HG03342 (cell line): ENCODE data around the gene NTNG1.
"Not testable (repeated sequence)": the region's sequence is repeated elsewhere in the genome, so short reads cannot be mapped to it uniquely, and the experiment has no call there.

Experiments used
- ATAC-seq: cut with Tn5 transposase; IDR thresholded peaks from one replicate; pipeline ENCODE4 v1.9.1; 2021; ENCODE audit warnings: mild to moderate bottlenecking, moderate library complexity; ENCODE audit not compliant: unreplicated experiment

The NTNG1 gene

DNA sequence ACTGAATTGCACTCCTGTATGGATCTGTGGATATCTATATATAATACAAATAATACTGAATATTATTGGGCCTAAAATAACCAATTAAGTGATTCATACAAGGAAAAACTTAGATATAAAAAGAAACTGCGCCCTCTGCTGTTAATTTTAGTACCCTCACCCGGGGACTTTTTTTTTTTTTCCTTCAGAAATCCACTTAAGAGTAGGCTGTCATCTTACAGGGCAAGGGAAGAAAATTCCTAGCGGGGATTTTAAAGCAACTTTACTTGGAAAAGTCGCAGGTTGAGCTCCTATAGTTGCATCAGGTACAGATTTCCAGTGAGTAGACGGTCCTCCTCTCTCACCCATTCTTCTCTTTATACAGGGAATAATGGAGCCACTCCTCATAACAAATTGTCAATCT, 1.3 kb downstream of the NTNG1 start:
- no peak for ATAC-seq

DNA sequence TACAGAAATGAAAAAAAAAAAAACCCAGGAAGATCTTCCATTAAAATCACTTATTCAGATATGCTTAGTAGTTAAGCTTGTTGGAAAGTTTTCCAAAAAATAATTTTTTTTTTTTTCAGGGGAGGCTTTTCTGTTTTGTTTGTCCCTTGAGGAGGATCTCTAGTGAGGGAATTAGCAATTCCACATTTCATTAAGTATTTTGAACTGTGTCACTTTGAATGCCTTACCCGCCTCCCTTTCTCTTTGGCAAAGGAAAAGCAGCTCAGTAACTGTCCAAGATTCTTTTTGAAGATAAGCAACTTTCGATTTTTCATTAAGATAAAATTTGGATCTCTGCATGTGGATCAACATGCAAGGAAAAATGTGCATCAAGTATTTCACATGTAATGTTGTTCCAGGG, 1.8 kb downstream of the NTNG1 start:
- no peak for ATAC-seq

DNA sequence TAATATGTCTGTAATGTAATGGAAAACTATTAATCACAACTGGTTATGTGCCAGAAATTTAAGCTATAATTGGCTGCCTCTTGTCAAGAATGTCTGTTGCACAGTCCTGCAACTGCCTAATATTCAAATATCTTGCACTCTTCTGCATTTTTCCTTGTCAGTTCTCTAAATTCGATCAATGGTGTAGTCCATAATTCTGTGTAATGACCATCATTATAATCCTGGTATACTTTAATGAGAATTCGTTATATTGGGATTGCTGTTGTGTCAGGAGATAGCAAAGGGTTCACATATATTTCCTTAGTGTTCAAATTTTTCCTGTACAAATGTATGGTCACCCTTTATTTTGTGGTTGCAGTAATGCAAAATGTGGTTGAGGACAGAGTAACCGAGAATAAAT, 4.8 kb downstream of the NTNG1 start:
- no peak for ATAC-seq

DNA sequence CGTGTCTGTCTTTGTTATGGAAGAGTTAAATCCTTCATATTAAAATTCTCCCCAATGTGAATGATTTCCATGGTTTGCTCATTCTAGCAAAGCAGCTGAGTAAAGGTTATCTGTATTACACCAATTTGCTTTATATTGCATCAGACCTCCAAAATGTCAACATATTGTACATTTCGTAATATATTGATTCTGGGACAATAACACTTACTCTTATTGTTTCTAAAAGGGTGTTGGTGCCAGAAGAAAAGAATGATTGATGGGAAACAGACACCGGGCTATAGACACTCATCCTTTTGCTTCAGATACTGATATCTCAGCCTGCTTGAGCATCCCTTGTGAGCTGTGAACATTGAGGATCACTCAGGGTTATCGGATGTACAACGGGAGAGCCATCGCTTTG, 7.0 kb downstream of the NTNG1 start:
- no peak for ATAC-seq

DNA sequence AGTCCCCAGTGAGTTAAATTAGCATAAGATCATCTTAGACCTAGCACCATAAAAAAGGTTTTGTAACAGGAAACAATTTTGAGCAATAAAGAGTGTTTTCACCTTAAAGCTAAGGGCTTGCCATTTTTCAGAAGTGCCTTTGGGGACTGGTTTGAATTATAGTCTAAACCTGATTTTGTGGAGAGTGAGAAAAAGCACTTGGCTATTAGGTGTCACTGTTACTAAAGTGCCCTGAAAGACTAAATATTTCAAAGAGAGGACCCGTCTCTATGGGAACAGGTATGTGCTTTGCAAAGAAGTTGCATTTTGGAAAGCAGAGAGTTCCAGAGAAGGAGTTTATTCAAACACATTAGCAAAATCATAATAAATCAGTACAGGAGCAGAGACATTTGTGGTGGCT, 9.1 kb downstream of the NTNG1 start:
- ATAC-seq = no peak

DNA sequence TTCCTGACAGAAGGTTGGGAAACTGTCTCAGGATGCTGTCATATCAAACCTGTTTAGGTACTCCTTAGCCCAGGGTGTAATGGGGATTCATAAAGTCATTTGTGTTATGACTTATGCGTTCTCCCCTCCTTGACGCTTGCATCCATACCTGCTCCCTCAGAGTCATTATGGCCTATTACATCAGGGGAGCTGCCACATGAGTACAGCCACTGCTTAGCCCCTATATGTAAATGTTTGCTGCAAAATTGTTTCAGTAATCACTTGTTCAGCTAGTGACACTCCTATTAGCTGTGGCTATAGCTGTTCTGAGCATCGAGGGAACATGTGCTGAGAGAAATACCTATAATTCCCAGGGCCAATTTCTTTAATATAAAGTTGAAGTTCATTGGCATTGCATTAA, 10.5 kb downstream of the NTNG1 start:
- no peak for ATAC-seq

DNA sequence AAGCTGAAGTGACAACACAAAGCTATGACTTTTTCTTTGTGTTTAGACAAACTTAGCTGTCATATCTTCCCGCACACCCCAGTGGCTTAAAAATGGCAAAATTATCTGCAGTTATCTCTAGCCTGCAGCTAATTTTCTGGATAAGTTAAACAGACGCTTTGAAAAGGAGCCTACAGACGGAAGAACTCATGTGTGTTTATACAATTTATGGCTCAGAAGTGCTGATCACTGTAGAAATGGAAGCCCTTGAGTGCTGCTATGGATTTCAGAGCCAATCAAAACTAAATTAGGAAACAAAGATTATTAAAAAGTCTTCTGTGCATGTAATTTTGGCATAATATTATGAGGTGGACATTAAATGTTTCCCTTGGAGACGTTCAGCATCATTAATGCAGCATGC, 11.6 kb downstream of the NTNG1 start:
- ATAC-seq = no peak

DNA sequence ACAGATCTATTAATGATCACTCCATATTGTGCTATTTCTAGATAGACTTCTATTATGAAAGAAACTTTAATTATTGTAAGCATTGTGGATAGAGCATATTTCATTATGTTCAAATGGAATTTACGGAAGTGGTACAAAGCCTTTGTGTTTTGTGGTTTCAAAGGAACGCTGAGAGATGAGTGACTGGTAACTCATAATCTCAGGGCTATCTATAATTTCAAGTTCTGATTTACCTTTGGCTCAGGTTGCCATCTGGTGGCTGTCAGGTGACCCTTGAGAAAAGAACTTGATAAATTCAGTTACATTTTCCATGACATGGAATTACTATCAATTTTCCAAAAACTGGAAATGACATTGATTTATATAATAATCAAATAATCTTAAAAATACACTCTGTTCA, 12.2 kb downstream of the NTNG1 start:
- ATAC-seq = no peak

DNA sequence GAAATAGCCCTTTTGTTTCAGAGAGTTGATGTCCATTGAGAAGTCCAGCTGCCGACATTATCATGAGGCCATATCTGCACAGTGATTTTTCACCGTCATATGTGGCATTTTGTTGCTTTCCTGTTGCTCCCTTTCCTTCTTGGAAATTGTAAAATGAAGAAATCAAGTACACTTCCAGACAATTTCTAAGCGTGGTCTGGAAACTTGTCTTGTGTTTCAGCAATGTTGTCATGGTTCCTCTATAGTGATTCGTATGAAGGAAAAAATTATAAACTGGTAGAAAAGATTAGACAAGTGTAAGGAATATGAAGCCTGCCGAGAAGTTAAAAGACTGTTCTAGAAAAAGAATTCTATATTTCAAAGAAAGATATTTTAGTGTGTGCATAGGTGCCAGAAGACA, 17.7 kb downstream of the NTNG1 start:
- ATAC-seq = no peak

DNA sequence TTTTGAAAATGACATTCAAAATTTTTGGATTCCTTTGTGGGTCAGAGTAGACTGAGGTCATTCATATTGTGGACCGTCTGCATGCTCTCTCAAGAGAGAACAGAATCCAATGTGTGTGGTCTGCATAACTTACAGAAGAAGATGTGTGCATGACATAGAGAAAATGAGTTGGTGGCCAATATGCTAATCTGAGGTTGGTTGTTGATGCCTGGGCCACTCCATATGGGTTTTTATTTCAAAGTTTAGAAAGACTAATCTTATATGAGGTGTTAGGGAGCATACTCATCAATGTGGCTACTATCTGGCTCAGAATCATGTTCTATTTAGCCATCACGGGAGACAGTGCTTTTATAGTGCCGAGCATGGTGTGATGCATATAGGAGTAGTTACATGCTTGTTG, 18.2 kb downstream of the NTNG1 start:
- no peak for ATAC-seq

DNA sequence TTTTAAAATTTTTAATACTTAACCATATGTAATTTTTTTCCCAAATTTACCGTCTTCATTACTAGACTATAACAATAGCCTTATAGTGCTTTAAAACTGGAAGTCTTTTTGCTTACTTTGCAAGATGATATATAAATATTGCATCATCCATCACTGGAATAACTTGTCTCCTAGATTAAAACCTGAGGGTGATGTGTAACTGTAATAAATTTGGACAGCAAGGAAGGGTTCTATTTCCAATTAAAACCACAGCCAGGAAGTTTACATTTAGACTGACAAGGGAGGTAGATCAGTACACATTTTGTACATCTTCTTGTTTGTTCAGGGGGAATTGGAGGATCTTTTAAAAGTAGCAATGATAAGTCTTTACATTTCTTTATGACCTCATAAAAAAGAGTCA, 21.9 kb downstream of the NTNG1 start:
- ATAC-seq = no peak

DNA sequence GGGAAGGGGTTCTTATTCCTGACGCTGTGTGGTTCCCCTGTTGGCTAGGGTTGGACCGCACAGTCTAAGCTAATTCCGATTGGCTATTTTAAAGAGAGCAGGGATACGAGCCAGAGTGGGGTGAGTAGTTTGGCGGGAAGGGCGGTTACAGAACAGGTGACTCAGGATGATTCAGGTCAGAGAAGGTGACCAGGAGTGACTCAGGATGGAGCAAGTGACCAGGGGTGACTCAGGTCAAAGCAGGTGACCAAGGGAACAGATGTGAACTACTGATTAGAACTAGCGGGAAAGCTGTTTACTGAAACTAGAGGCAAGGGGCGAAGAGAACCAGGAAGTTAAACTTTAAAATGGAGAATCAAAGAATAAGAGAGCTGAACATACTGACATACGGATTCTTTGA, 24.1 kb downstream of the NTNG1 start:
- not testable (repeated sequence) for ATAC-seq

DNA sequence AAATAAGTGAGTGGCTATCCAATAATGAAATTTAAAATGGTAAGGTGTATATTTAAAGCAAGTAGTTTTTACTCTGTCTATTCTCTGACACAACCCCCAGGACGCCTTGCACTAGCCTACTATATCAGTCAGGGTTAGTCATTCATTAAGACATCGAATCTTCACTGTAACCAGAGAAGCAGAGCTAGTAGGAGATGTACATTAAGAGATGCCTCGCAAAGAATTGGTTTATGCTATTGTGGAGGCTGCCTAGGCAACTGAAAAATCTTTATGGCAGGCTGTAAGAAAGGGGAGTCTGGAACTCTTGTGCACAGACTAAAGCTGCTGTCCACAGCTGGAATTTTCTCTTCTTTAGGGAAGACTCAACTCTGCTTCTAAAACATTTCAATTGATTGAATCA, 28.8 kb downstream of the NTNG1 start:
- no peak for ATAC-seq

DNA sequence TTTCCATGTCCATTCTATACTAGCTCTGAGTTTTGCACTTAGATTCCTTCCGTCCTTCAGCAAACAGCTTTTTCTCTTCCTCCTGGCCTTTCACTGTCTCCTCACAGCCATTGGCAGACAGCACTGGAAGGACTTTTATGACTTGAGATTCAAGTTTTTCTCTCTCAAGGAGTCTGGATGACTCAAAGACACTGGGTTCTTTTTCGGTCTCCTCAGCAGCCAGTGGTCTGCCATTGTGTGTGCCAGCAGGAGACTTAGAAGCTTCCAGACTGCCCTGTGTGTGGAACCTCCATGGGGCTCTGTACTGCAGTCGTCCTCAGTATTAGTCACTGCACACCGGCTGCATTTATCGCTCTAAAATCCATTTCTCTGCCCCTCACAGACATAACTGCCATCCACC, 30.5 kb downstream of the NTNG1 start:
- ATAC-seq = no peak

DNA sequence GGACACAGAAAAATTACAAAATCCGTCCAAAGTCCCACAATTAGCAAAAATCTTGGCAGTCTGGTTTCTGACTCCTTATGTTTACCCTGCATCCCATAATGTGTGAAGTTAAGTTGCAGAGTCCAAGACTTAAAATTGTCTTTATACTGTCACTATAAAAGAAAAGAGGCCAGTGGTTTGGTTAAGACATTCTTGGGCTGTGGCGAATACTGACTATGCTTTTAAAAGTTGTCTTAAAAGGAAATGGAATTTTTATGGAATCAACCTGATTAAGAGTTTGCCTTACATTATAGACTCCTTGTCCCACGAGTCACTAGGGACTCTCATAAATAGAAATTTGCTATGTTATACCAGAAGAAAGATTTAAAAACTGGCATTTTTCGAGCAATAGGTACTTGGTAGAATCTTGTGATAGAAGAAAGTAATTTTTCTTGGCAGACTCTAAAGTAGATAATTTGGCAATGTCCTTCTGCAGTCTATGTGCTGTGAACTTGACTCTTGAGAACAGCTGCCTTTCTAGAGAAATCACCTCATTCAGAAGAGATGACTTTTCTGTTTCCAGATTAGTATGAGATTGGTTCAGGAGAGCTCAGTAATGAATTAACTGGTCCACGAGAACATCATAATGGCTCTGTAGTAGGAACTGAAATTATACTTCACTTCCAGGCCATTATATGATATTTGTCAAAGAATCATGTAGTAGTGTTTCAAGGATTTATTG, 31.8 kb downstream of the NTNG1 start:
- no peak for ATAC-seq

DNA sequence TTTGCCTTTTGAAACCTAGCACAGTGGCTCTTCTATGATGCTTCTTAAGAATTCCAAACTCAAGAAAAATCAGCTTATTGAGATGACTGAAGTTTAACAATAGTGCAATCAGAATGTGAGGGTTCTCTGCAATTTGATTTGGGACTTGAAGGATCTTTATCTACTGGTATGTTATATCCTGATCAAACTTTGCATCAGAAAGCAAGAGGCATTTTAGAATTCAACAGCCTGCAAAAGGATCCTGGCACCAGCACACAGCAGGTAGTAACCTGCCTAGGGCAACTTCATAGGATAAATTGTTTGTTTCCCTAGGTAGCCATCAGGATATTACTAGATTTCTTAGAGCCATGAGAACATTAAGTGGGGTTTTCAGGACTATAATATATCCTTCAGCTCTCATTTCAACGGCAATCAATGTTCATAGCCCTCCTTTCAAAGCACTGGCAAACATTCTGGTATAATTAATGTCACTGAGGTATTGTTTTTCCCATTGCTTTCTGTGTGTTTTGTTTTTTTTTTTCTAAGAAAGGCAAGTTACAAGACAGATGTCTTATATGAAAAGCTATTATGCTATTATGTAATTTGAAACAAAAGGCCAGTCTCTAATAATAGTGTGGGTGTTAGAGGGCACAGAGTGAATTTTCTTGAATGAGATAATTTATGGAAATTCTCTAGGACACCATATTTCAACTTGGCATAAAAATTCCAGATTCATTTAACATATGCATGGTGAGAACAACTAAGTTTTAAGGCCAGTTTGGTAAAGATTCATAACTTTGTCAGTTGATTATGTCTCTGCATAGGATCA, 34.5 kb downstream of the NTNG1 start:
- ATAC-seq = no peak

DNA sequence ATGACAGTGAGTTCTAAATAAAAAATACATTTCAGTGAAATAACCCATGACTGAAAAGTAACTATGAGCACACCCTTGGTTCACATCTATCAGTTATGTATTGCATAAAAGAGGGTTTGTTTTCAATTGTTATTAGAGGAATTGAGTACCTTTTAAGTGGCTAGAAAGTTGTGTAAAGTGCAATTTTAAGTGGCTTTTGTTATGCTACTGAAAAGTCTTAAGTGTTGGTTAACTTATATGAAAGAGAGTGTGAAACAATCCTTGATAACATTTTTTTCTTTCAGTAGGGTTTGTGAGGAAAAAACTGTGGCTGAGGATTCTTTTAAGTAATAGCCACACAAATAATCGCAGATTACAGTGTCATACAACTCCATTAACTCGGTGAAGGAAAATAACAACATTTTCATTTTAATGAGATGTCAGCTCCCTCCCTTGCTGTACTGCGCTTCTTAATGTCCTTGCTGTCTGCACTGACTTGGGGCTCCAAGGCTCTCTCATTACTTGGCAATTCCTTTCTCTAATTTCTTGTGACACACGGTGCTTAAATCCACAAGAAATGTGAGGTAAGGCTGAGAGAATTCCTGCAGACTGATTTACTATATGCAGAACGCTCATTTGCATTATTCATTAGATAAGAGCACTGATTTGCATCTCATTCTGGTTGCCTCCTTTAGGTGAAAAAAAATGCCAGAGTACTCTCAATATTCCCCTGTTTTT, 40.6 kb downstream of the NTNG1 start:
- ATAC-seq = no peak

DNA sequence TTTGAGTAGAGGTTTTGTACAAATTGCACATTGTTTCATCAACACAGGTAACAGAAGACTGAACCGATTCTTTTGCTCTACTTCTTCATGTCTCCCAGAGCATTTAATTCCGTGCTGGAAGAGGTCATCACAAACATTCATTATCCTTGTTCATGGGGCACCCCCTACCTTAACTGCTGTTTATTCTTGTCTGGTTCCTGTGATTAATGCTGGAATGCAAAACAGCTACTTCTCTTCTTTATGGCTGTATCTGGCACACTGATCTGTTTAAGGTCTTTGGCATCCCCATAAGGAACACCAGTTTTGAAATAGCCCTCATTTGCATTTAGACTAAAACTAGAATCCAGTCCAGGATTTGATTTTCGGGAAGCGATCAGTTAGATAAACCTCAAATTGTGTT, 42.2 kb downstream of the NTNG1 start:
- ATAC-seq = no peak

DNA sequence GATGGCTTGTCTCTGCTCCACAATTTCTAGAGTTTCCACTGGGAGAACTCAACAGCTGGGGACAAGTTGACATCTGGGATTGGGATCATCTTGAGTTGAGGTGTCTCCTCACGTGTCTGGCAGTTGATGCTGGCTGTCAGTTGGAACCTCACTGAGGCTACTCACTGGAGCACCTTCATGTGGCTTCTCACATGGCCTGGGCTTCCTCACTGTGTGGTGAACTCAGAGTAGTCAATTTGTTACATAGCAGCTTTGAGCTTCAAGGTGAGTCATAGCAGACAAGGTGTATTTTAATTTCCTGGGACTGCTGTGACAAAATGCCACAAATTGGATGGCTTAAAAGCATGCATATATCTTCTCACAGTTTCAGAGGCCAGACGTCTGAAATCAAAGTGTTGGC, 44.0 kb downstream of the NTNG1 start:
- ATAC-seq = no peak

DNA sequence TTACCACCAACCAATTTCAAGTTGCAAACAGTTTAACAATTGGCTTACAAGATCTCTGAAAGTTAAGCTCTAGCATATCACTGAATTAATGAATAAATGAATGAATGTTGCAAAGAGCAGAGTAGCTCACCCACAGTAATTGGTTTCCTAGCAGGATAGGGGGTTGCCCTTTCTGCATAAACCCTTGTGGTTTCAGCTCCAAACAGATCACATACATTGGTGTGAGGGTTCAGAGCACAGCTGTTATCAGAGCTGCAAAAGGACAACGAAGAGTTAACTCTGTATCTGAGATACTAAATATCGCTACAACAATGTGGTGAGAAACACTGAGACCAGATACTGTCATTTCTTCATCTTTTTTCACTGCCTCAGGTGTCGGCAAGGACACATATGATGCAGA, 46.6 kb downstream of the NTNG1 start:
- ATAC-seq = no peak

DNA sequence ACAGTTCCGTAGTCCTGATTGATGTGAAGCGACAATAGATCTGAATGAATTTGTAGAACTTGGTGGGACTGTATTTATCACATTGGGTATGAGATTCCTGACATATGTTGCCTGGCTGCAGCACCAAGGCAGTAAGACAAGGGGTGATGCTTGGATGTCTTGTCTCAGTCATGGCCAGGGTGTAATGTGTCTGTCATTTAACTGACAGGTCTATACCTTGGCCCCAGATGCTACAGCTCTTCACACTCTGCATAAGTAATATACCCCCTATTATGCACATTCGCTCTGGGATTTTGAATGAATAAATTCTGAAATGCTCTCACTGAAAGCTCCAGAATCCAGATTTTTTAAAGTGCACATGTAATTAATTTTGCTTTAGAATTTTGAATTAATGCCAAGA, 47.3 kb downstream of the NTNG1 start:
- ATAC-seq = no peak

DNA sequence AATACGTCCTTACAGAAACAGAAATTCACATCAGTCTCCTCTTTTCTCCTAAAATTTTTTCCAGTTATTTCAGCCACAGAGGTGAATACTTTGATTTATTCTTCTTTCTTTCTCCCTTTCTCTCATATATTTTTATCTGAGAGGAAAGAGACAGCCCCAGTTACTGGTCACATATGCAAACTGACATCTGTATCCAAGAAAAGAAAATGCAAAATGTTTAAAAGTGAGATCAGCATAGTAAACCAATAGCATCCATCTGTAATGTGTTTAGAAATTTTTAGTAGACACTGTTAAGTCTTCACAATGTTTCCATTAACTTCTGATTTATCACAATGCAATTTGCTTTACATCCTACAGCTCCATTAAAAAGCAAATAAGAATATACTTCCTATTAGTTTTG, 53.5 kb downstream of the NTNG1 start:
- ATAC-seq = no peak
